HepG2 (cell line): ENCODE results near the gene KCTD21.

ENCODE experiments used
- IRF1 ChIP-seq: sonication (generic); formaldehyde crosslinking; IDR thresholded peaks from 2 replicates; pipeline ENCODE4 v1.4.0; 2020; ENCODE audit warnings: low read depth, mild to moderate bottlenecking, missing genetic modification reagents
- KDM5A ChIP-seq: fragments of 200-600 bp; sonication (generic); IDR thresholded peaks from 2 replicates; pipeline ENCODE4 v1.7.0; 2018; ENCODE audit warnings: antibody characterized with exemption, mild to moderate bottlenecking, low read length, borderline replicate concordance
- NFE2 ChIP-seq: sonication (generic); formaldehyde crosslinking; IDR thresholded peaks from 2 replicates; pipeline ENCODE4 v1.4.0; 2020; ENCODE audit warnings: missing genetic modification reagents
- POLR2AphosphoS5 ChIP-seq: IDR thresholded peaks from 2 replicates; pipeline ENCODE4 v1.6.1; 2012; ENCODE audit warnings: low read depth, low read length
- ZNF326 ChIP-seq: sonication (generic); formaldehyde crosslinking; IDR thresholded peaks from 2 replicates; pipeline ENCODE4 v1.4.0; 2020; ENCODE audit warnings: missing genetic modification reagents, borderline replicate concordance
- ZNF572 ChIP-seq: sonication (generic); formaldehyde crosslinking; IDR thresholded peaks from 2 replicates; pipeline ENCODE4 v1.5.1; 2020; ENCODE audit warnings: mild to moderate bottlenecking, missing genetic modification reagents
- ZNF589 ChIP-seq: sonication (generic); formaldehyde crosslinking; conservative IDR thresholded peaks from 2 replicates; pipeline ENCODE4 v1.8.0; 2022; ENCODE audit warnings: mild to moderate bottlenecking, moderate library complexity, missing genetic modification reagents

GRCh38 chr11:78132475-78132874 lies 56.0 kb downstream of the KCTD21 start:
- TF ChIP-seq ZNF326 (CRISPR knock-in tag) (no peak), KDM5A (no peak), POLR2AphosphoS5 (no peak), IRF1 (no peak), NFE2 (CRISPR knock-in tag) (no peak), ZNF572 (CRISPR knock-in tag) (no peak), ZNF589 (CRISPR knock-in tag) (no peak)
